ENCODE data around the gene ERC2.

Gene ERC2

DNA sequence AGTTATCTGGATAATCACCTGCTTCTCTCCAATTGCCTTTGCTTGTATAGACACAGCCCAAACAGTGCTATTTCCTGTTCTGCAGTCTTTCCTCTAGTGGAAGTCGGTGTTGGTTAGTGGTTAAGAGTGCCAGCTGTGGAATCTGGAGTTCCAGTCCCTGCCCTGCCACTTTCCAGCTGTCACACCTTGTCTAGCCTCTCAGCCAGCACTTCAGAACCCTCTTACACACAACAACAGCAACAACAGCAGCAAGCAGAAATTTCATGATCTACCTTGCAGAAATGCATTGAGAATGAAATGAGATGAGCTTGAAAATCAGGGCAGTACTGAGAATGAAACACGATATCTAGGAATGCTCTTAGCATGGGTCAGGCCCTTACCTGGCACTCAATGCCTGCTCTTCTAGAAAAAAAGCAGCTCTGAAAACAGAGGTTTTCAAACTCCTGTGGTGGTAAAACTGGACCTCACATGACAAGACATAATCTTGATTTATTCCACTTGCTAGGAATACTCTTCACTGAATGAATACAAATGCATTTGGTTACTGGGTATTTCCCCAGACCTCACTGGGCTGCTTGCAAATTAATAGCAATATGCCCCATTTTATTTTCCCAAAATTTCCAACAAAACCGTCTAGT lies 977.9 kb downstream of the ERC2 start:
- in situ Hi-C loops (cut with MboI; ENCODE audit: low sequenced_read_pairs), result no loop called here

DNA sequence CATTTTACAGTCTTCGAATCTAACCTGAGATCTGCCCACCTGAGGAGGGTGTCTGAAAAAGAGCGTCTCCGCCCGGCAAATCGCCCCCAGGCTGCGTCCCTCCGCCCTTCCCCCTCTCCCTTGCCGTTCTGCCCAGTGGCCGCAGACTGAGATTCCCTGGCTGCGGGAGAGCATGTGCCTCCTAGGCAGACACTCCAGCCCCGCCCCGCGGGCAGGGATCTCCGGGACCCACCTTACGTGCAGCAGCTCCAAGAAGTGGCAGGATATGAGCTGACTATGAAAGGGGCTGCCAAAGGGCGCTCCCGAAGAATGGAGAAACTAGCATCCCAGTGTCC lies 978.5 kb downstream of the ERC2 start:
- in situ Hi-C loops (cut with MboI; ENCODE audit: low sequenced_read_pairs), result no loop called here

DNA sequence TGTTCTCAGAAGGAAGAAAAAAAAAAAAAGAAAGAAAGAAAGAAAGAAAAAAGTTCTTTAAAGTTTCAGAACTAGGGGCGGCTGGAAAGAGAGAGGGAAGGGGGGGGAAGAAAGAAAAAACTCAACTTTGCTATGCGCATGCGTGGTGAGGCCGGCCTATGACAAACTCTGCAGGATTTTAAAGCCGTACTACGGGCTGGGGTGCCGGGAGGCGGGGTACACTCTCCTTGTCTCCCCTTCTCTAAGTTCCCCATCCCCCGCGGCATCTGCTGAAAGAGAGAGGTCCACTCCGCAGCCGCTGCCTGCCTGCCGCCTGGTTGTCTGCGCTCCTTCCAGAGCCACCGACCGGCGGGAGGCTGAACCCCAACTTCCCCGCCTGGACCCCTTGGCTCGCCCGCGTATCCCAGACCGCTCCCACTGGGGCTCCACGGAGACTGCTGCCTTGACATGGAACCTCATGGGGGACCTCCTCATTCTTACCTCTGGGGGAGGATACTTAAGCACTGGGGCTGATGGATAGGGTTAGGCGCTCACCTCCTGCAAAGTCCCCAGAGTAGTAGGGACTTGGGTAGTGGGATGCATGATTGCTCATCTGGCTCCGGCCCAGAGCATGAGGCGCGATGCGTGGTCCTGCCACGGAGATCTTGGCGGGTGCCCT lies 979.7 kb downstream of the ERC2 start:
- in situ Hi-C loops (cut with MboI; ENCODE audit: low sequenced_read_pairs), result no loop called here

DNA sequence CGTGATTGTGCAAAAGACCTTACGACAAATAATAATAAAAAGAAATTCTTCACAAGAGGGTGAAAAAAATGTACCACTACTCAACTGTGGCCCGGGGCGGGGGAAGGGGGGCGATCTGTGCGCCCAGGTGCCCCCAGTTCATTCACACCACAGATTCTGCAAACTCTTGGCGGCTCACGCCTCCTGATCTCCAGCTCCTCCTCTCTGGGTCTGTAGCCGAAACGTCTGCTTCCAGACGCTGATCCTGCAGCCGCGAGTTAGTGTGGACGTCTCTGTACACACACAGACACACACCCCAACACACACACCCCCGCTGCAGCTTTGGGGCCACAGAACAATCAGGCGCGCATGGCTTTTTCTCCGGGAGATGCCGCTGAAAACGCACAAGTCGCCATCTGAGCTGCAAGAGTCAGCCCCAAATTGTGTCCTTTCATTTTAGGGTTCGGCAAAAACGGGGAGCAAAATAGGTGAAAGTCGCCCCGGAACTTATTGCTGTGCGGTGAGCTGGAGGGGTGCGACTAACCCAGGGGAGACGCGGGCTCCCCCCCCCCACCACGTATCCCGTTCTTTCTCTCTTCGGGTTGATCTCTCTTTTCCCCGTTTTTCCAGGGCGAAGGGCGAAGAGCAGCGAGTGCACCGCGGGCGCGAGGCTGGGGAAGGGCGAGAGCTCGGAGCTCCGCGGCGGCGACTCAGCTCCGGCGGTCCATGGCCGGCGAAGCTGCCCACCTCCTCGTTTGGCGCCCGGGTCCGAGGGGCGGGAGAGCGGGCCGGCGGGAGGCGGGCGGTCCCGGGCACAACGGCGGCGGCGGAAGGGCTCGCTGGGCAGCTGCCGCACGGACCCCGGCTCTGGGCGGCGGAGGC lies 980.7 kb downstream of the ERC2 start:
- in situ Hi-C loops (cut with MboI; ENCODE audit: low sequenced_read_pairs), result no loop called here

DNA sequence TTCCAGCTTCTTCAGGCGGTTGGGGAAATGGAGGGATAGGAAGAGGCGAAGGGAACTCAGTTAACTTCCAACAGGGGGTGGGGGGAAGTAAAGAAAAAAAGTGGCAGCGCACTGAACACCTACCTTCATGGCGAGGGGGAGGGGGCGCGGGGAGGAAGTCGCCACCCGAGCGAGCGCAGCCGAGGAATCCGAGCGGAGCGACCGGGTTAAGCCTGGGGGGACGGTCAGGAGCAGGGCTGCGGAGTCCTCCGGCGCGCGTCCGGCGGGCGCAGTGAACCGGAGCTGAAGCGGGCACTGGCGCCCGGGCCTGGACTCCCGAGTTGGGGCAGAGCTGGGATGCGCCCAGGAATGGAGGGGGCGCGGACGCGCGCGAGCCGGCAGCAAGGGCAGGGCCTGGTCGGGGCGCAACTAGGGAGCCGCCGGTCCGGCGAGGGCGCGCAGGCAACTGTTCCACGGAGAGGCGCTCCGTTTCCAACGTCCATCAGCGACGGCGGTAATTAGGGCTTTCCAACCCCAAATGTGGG lies 981.3 kb downstream of the ERC2 start, which contains the start of gene WNT5A:
TSS of gene WNT5A (minus strand) at position 450 of the 524 bp plus-strand sequence. CDS start at position 129, 321 bp downstream.
- in situ Hi-C loops (cut with MboI; ENCODE audit: low sequenced_read_pairs), result no loop called here

DNA sequence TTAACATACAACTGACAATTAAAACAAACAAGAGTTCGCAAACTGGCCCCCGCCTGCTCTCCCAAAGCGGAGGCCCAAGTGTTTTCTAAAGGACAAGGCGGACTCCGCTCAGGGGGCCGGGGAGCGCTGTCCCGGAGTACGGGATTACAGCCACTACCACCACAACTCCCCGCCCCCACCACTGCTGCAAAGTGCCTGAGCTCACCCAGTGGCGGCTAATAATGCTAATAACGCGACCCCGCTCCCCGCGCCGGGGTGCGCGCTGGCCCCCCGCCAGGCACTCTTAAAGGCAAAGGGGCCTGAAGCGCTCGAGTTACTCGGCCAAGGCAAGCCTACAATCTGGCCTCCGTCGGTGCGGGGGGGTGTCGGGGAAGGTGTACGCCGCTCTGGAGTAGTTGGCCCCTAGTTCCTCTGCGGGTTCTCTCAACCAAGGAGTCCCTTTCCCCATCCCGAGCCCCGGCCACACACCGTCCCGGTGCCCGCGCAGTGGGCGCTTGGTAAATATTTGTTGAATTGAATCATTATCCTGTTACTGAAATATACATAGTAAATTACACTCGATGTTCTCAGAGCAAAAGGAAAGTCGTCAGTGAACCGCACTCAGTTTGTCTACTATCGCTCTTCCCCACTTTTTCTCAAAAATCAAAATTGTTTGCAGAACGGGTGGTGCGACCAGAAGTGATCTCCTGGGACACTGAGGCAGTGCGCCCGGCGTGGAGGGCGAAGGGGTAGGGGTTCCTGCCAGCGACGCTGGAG lies 982.0 kb downstream of the ERC2 start:
- in situ Hi-C loops (cut with MboI; ENCODE audit: low sequenced_read_pairs), result no loop called here

DNA sequence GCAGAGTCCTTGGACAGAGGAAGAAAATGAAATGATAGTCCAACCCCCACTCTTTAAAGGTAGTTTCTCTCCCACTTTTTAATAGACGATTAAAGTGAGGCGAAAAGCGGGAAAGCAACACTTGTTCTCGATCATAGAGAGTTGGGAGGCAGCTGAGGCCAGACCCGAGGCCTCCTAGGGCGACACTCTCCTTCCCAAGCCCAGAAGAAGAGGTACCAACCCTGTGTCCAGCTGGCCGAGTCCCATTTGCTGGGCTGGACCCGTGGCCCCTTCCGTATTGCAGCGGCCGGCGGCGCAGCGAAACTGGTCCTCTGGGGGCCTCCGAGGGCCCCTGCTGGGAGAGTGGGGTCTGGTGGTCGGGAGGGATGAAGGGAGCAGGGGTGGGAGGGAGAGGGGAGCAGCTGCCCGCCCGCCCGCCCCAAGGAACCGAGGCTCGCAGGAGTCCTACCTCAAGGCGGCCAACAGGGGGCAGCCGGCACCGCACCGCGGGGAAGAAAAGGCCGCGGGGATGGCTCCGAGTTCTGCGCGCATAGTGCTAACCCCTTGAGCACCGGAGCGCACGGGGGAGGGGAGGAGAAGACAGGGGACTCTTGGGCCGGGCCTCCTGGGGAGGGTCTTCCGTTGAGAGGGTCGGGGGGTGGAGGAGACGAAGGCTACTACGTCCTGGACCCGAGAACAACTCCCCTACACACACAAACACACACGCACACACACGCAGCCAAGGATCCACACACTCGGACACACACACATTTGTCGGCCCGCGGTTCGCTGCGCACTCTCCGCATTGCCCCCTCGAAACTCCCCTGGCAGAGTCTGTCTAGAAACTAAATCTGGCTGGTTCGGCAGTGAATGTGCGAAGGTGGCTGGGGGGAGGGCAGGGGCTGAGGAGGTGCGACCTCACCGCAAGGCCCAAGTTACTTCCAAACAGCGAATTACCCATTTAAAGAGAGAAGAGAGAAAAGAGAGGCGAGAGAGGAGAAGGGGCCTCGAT lies 983.2 kb downstream of the ERC2 start:
- in situ Hi-C loops (cut with MboI; ENCODE audit: low sequenced_read_pairs), result no loop called here

DNA sequence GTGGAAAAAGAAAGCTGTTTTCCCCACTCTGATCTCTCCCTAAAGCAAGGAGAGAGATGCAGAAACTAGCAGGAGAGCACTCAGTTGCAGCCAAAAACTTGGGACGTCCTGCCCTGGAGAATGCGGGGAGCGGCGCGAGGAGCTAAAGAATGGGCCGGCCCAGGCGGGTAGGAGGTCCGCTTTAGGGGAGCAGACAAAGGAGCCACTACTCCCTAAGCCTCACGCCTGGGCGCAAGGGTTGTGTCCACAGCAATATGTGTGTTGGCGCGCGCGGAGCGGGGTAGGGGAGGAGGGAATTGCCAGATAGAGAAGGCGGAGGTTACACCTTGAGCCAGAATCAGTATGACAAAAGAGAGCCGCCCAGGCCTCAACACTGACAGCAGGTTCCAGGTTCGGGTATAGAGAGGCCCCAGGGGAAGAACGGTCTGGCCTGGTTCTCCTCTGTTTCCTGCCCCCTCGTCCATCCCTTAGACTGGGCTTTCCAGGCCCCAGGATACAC lies 984.0 kb downstream of the ERC2 start:
- in situ Hi-C loops (cut with MboI; ENCODE audit: low sequenced_read_pairs), result no loop called here

DNA sequence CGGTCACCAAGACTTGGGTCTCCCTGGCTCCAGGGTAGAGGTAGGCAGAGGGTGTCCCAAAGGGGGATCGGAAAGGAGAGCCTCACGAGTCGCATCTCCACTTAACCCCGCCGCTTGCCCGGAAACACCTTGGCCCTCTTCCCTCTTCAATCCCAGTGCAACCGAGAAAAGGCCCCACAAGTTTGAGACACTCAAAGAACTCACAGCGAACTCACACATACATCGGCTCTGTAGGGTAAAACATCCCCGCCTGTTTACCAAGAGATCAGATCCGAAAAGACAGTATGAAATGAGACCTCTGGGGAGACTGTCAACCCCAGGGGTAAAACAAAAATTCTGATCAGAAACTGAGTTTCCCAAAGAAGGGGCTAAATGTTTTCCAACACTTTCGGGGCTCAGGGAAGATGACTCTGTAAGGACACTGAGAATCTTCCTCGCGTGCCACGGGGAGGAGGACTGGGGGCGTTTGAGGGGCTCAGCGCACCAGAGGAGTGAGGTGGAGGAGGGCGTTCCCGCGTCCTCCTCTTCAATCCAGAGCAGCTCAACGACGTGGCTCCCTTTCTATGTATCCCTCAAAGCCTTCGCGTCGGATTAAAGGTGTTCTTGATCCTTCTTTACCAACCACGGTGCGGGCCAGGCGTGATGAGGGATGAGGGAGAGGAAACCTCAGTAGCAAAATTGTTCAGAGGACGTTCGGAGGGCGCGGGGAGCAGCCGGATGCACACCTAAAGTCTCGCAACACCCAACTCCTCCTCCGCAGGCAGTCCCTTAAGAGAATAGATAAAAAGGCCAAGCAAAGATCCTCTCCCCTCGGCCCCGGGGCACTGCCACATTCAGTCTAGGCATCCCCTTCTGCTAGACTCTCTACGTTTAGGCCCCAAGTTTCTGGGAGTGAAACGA lies 984.8 kb downstream of the ERC2 start:
- in situ Hi-C loops (cut with MboI; ENCODE audit: low sequenced_read_pairs), result no loop called here

DNA sequence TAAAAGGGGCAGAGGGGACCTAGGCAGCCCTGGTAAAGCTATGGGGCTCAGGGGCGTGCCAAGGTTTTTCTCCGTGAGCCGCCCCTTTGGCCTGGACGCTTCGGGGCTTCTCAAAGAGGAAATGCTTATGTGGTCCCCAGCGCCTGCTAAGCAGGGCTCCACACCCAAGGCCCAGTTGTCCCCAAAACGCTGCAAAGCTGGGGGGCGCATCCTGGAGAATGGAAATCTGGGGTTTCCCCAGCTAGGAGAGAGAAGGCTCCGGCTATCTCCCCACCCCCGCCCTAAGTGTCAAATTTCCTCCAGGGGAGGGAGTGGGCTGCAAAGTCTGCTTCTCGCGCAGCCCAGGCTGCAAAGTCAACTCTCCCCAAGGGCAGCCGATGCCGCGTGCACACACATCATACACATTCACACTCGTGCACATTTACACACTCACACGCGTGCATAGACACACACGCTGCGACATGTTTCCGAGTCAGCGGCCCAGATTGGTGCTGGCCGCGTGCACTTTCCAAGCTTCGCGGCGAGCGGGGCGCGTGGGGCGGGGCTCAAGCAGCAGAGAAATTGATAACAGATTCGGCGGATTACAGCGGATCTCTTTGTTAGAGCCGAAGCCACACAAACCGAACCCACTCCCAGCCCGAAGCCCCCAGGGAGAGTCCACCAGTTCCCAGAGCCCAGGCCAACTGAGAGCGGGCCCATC lies 985.6 kb downstream of the ERC2 start:
- in situ Hi-C loops (cut with MboI; ENCODE audit: low sequenced_read_pairs), result no loop called here

DNA sequence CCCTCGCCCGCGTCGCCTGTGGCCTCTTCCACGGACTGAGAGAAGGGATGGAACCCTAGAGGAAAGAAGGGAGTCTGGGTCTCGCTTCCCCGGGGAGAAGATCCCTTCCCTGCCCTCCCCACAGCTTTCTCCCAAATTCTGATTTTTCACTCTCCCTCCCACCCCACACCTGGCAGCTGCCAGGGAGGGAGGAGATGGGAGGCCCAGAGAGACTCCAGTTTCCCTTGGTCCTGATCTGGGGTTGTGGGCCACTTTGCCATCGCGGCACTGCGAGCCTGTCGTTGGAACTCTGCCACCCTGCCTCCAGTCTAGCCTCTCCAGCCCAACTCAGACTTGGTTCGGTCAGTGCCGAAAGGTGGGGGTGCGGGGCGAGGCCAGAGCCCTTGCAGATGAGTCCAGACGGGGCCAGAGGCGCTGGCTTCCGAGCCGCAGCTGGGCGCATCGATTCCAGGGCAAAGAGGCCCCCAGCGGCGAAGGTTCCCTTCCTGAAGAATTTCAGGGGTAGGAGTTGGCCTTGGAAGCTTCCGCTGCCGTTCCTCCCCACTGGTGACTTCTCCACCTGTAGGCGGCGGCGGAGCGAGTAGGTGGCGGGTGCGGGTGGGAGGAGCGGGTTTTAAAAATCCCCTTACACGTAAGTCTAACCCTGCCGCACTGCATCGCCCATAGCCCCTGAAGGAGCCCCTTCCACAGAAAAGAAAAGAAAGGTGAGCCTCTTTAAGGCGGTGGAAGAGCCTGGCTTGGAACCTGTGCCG lies 986.3 kb downstream of the ERC2 start:
- in situ Hi-C loops (cut with MboI; ENCODE audit: low sequenced_read_pairs), result no loop called here

DNA sequence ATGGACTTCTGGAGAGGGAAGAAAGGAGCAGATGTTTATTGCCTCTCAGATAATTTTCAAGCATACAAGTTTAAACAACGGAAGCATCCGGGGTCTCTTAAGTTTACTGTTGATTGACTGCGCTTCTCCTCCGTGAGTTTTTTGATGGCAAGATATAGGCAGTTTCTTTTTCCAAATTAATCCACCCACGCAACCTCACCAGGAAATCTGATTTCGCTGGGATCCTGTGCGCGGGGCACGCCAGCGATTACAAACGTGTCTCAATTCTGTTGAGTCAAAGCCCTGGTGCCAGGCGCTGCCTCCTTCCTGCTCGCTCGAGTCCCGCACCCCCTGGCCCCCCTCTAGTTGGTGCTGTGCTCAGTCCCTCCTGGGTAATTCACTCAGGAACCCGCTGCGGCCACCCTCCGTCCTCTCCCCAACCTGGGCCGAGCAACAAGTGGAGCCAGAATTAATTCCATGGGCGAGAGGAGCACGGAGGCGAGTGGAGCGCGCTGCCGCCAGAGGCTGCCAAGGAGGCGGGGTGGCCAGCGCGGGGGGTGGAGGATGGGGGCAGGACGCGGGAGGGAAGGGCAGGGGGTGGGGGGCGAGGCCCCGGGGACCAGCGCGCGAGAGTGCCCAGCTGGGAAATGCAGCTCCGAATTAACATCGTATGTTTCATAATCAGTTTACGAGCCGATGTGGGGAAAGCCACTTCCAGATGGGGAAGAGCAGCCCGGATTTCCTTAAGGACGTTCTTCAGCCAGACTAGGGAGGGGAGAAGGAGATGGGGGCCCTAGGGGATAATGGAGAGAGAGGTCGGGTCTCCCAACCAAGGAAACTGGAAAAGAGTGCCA lies 987.1 kb downstream of the ERC2 start:
- in situ Hi-C loops (cut with MboI; ENCODE audit: low sequenced_read_pairs), result no loop called here

DNA sequence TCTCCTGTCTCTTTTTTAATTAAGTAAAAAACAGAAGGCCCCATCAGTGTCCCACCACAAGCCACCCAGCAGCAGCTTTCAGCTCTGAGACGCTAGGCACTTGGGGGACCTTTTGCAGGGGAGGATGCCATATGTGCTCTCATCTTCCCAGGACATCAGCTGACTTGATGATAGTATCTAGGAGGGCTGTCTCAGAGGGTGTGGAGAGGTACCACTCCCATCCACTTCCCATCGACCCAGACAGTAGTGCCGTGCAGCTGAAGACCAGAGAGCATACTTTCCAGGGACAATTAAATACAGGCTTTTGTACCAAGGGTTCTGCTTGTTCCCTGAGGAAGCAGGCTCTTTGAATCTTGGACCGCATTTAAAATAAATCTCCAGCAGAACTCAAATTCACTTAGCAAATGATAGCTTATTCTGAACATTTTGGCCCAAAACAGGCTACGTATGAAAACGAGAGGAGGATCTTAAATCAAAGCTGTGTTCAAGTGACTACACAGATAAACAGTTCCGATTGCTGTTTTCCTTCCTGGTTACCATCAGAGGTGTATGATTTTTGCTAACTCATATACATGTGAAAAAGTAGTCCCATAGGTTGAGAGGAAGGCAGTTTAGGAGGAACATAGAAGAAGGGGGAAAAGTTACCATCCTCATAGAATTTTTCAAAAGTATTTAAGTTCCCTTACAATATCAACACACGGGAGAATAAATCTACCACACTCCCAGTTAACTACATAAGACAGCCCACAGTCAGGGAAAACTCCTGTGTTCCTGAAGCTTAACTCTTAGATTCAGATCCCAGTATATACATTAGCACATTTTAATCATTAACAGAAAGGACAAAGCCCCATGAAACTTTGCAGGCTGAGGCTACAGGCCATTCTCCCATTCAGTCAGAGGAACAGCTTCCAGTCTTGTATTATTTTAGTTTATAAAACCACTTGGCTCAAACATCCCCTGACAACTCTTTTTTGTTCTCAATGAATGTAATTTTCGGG lies 990.7 kb downstream of the ERC2 start:
- in situ Hi-C loops (cut with MboI; ENCODE audit: low sequenced_read_pairs), result no loop called here

DNA sequence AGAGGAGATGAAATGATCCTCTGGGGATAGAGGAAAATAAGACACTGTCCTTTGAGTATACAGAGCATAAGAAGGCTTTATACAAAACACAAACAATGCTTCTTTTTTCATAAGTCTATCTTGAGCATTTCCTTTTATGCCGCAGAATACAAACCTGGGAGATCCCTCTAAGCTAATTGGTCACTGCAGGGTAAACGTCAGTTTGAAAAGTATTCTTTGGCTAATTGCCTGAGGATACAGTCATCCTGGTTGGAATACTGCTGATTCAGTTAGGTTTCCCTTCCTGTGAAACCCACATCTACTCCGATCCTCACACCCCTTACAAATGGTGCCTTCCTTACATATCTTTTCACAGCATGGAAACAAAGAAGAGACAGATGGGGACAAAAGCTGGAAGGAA lies 991.8 kb downstream of the ERC2 start:
- in situ Hi-C loops (cut with MboI; ENCODE audit: low sequenced_read_pairs), result no loop called here

DNA sequence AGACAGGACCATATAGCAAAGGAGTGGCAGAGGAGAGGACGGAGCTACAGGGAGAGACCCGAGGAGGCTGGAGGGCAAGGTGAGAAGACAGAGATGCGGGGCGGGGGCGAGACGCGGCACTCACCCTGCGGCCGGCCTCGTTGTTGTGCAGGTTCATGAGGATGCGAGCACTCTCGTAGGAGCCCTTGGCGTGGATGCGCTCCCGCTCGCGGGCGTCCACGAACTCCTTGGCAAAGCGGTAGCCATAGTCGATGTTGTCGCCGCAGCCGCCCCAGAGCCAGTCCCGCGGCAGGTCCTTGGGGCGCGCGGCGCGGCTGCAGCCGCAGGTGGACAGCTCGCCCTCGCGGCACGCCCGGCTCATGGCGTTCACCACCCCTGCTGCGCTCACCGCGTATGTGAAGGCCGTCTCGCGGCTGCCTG lies 994.0 kb downstream of the ERC2 start:
- in situ Hi-C loops (cut with MboI; ENCODE audit: low sequenced_read_pairs), result no loop called here
